PC-3 (cell line): ENCODE results near the gene TRPT1.

ENCODE experiments used
- CTCF ChIP-seq: fragments of 300-600 bp; sonication (generic); conservative IDR thresholded peaks from 2 replicates; pipeline ENCODE4 v1.5.1; 2017; ENCODE audit warnings: antibody characterized with exemption, low read depth, mild to moderate bottlenecking, low read length
- EZH2 ChIP-seq: fragments of 300-600 bp; sonication (generic); IDR thresholded peaks from one replicate; pipeline ENCODE4 v1.6.1; 2017; ENCODE audit warnings: antibody characterized with exemption, mild to moderate bottlenecking, low read length; ENCODE audit not compliant: unreplicated experiment
- EZH2phosphoT487 ChIP-seq: fragments of 300-600 bp; sonication (generic); IDR thresholded peaks from 2 replicates; pipeline ENCODE4 v1.6.1; 2018; ENCODE audit warnings: mild to moderate bottlenecking, antibody characterized with exemption, low read length, borderline replicate concordance

GRCh38 chr11:64230171-64230984 lies 4.4 kb upstream of the TRPT1 start, which contains the start of gene DNAJC4:
- TF ChIP-seq CTCF = no peak
- TF ChIP-seq EZH2 = no peak
- TF ChIP-seq EZH2phosphoT487 = no peak
